Stimulated activated CD8-positive, alpha-beta memory T cell treated with anti-CD3 and anti-CD28 coated beads, Interleukin-15, amount 100 ng/mL, for 4 hours (primary cell): Measurements from ENCODE around the gene RGS5.

Source experiments
- DNase-seq, 2 donors: peaks; one replicate each; pipeline ENCODE4 v3.0.0-alpha.2; 2020; ENCODE audit warnings: low read depth in 2 of 2

Gene RGS5

DNA sequence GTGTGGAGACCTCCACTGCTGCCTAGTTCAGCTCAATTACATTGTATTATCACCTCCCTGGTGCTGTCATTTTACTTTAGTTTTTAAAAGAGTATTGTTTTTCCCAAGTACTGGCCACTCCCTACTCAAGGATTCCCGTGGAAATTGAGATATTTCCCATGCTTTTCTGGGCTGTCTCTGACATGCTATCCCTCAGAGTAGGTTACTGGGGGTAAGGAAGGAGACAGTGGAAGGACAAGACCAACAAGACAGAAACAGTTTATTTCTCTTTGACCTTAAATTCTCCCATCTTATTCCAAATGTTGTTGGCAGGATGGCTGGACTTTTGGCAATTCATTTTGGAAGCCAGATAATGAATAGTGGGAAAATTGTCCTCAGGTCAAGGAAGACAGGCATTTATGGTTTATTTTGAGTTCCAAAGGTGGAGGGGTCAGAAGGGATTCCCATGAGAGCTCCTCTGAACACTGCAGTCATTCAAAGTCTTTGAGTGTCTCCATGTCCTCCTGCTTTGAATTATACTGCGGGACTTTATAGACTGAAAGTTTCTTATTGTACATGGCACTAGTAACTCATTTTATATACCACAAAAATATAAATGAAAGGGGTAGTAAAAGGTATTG lies 20.3 kb downstream of the RGS5 start:
- DNase-seq: no peak

- no peak for DNase-seq
Measured at GRCh38 chr1:163178628-163179027, 24.1 kb downstream of the RGS5 start.

GRCh38 chr1:163176797-163177196 lies 25.9 kb downstream of the RGS5 start:
- DNase-seq: no peak

- no peak for DNase-seq
Measured at GRCh38 chr1:163174524-163175437, 27.9 kb downstream of the RGS5 start.

DNA sequence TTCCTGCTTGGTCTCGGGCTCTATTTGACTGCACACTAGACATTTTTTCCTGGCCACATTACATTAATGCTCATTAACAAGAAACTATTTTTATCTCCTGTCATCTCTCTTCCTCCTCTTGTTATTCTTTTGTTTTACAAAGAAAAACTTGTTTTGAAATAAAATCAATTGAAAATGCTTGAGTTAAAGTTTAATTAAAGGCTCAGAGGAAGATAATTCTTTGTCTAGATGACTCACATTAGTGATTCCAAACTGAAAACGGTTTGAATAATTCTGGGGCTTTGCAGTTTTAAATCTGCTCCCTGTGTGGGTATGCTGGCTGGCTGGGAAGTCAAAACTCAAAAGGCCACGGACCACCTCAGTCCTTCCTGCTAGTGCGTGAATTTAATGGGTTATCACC lies 29.6 kb downstream of the RGS5 start:
- no peak for DNase-seq

GRCh38 chr1:163172596-163172995 lies 30.1 kb downstream of the RGS5 start:
- no peak for DNase-seq

GRCh38 chr1:163171826-163172225 lies 30.9 kb downstream of the RGS5 start:
- DNase-seq: no peak

GRCh38 chr1:163170975-163171676 lies 31.6 kb downstream of the RGS5 start:
- DNase-seq: no peak

DNA sequence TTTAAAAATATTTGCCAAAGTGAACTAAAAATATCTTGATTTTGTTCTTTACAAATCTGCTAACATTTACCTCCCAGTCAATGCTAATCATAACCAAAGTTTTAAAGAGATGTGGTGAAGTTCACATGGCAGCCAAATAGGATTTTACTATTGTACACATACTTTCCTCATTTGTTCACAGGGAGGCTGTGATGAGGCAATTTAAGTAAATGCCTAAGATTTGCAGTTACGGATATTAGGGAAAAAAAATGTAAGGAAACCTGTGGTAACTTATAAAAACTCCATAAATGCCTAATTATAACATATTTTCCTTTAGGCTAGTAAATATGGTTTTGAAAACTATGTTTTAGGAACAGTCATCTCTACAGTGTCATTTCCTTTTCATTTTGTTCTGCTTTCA lies 32.4 kb downstream of the RGS5 start:
- no peak for DNase-seq

DNA sequence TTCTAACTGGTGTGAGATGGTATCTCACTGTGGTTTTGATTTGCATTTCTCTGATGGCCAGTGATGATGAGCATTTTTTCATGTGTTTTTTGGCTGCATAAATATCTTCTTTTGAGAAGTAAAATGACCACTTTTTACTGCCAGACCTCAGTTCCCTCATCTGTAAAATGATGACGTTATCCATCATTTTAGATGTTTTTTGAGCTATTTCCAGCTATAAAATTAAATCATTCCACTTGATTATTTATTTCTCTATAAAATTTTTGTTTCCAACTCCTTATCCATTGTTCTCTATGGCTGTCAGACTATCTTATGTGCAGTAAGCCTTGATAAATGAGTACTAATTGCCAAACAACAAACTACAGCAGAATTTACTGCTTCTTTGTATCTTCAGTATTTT lies 33.2 kb downstream of the RGS5 start:
- DNase-seq: no peak

GRCh38 chr1:163168053-163168452 lies 34.7 kb downstream of the RGS5 start:
- no peak for DNase-seq

DNA sequence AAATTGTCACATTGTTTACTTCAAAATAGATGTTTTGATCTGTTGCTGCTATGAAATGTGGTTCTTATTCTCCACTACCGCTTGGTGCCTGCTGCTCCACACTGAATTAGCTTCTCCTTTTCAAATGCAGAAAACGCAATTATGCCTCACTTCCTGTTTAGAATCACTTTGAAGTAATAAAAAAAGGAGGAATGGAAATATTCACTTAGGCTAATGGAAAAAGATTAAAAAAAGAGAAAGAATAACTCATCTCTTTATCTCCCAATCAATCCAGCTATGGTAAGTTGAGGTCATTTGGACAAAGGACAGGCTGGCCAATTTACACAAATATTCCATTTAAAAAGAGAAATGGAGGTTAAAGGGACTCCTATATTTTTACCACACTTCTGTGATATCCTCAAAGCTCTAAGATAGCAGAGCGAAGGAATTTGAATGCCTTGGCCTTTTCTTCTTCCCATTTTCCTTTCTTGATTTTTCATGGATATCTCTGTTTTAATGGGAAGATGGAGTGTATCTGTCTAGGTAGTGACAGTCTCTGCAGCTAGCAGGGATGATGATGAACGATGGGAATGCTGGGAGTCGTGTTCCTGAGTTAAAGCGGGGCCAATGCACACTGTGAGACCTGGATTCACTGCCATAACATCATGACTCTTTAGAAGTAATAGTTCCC lies 35.7 kb downstream of the RGS5 start:
- DNase-seq: no peak

DNA sequence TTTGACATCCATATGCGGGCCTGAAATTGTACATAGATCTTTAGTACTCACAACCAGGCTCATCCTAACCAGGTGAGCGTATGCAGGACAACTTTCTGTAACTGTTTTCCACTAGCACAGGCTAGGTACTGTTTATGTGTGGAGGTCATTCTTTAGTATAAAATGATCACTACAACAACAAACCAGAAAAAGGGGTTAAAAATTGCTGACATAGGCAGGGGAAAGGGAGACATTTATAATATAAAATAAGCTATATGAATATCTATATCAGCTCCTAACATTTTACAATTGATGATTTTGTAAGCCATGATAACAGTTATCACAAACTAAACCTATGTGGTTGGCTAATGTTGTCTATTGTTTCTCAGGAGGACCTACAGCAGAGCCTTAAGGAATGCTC lies 37.6 kb downstream of the RGS5 start:
- no peak for DNase-seq

DNA sequence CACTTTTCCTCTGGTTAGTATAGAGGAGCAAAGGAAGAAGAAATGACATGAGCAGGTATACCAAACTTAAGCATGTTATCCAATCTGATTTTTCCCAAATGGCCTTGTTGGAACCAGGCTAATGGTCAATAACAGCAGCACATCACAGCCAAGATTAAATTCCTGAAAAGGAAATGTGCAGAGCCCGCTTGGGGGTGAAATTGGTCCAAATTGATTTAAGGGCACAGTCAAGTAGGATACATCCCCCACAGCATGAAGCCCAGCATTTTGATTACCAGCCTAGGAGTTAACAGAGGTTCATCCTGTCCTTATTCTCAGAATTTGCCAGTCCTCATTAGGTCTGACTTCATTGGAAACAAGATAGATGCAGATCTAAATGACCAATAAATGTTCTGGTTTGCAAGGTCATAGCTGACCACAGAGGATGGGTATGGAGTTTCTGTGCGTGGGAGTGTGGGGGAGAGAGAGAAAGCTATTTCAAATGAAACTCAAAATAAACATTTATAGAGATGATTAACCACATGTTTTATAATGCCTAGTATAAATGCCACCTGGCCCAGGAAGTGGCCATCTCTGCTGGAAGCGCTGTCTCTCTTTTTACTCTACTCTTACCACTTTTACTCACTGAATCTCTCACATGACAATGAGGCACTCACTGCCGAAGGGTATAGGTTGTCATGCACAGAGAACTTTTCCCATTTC lies 38.7 kb downstream of the RGS5 start:
- no peak for DNase-seq

DNA sequence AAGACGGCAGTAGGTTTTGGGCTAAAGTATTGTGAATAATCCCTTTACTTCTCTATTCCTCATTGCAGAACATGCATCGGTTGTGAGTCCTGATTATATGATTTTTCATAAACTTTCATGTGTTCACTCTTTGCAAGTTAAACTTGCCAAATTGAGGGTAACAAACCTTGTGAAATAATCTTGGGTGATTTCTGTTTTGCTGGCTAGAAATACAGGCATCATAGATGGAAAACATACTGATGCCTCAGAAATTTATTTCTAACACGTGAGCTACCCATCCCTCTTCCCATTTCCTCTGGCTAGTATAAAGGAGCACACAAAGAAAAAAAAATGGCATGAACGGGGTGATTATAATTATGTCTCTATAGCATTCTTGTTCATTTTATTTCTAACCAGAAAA lies 39.6 kb downstream of the RGS5 start:
- no peak for DNase-seq

DNA sequence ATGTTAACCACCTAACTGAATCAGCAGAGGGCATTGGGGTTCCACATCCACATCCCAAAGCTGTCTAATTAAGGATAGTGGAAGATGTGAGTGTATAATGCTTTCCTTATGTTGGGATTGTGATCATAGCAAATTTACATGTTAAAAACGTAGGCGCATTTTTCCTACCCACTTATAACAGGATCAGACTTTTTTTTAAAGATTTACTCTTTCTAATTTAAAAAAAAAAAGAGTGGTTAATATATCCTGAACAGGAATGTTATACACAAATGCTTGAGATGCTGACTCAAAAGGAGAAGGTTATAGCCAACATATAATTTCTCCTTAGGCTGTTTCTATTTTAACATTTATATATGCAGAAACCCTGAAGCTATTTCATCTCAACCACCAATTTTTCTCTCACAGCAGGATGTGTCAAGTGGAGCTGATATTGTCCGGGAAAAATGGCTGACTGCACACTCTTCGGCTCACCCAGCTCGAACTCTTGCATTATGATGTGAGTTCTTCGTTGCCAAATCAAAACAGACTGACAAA lies 40.3 kb downstream of the RGS5 start:
- no peak for DNase-seq

- no peak for DNase-seq
Measured at GRCh38 chr1:163161841-163162240, 40.9 kb downstream of the RGS5 start.

DNA sequence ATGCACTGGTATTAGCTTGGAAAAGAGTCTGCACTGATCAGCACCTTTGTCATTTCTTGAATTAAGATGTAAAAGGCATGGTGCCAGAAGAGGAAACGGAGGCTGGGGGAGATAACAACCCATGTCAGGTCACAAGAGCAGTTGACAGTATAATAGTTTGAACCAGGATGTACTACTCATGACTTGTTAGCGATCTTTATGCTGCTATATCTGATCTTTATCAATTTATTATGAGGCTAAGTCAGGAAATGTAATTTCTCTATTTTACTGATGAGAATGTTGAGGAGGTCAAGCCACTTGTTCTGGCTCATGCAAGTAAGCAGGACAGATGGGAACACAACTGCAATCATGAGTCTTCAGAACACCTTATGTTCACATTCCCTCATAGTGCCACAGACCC lies 41.4 kb downstream of the RGS5 start:
- DNase-seq: no peak

- DNase-seq: no peak
Measured at GRCh38 chr1:163155606-163156005, 47.1 kb downstream of the RGS5 start.

DNA sequence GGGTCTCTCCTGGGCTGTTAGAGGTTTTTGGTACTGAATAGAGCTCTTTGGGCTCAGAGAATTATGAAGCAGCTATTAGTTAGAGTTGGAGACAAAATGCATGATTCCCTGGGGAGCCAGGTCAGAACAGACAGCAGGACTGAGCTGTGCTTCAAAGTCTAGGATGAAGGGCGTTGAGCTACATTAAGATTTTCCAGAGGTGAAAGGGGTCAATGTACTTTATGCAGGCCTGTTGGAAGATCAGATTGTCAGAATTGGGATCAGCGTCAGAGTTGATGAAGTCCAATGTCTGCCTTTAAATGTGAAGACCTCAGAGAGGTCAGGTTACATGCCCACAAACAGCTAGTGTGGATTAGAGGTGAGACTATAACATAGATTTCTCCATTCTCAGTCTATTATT lies 53.8 kb downstream of the RGS5 start:
- no peak for DNase-seq

DNA sequence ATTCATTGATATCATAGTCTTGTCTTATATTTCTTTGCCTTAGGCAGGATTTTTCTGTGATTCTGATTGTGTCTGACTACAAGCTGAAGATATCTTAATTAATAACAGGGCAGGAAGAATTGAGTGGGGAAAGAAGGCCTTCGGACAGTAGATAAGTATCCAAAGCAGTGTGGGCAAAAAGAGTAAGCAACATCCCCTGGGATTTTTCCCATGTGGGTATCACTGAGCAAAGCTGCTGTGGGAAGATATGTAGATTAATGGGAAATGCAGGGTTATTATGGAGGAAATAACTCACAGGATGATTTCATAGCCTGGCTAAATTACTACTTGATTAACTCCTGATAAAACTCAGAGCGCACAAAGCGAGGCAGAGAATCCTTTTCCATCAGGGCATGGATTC lies 55.7 kb downstream of the RGS5 start:
- DNase-seq: no peak
